Tibial nerve (tissue), 4 donors: Measurements from ENCODE around the gene NOLC1.

ENCODE experiments used
- EP300 ChIP-seq, 2 donors: sonication (generic); formaldehyde crosslinking; IDR thresholded peaks; one replicate each; pipeline ENCODE4 v1.6.1; 2017; ENCODE audit warnings: antibody characterized with exemption in 2 of 2, mild to moderate bottlenecking in 1 of 2
- POLR2A ChIP-seq, 2 donors: fragments of 450-650 bp; IDR thresholded peaks; one replicate each; pipeline ENCODE4 v1.6.1; 2017; ENCODE audit warnings: antibody characterized with exemption in 2 of 2, mild to moderate bottlenecking in 2 of 2, moderate library complexity in 2 of 2
- TF ChIP-seq, protein P1 (sequence below), 5 experiments: fragments of 200-600 bp in 3 of 5; fragments of 450-650 bp in 2 of 5; sonication (generic) in 3 of 5; IDR thresholded peaks; one replicate each; pipeline ENCODE4 v1.5.1; 2016 to 2019; ENCODE audit warnings: antibody characterized with exemption in 5 of 5, mild to moderate bottlenecking in 3 of 5, moderate library complexity in 2 of 5

DNA sequence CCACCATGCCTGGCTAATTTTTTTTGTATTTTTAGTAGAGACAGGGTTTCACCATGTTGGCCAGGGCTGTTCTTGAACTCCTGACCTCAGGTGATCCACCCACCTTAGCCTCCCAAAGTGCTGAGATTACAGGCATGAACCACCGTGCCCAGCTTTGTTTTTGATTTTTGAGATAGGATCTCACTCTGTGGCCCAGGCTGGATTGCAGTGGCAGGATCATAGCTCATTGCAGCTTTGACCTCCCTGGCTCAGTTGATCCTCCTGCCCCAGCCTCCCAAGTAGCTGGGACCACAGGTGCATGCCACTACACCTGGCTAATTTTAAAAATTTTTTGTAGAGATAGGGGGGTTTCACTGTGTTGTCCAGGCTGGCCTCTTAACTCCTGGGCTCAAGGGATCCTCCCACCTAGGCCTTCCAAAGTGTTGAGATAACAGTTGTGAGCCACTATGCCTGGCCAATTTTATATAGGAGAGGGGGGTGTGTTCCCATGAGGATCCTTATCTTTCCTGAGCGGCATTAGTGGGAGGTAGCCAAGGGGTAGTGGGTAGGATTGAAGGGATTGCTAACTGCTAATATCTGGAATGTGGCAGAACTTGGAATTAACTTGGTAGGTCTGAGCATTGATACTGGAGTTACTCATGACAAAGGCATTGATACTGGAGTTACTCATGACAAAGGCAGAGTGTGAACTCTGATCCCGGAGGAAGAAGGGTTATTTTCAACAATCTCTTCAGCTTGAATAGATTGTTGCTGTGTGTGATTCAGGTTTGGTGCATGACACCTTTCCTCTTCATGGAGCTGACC, 1.0 kb upstream of the NOLC1 start:
- TF ChIP-seq, protein P1, sequence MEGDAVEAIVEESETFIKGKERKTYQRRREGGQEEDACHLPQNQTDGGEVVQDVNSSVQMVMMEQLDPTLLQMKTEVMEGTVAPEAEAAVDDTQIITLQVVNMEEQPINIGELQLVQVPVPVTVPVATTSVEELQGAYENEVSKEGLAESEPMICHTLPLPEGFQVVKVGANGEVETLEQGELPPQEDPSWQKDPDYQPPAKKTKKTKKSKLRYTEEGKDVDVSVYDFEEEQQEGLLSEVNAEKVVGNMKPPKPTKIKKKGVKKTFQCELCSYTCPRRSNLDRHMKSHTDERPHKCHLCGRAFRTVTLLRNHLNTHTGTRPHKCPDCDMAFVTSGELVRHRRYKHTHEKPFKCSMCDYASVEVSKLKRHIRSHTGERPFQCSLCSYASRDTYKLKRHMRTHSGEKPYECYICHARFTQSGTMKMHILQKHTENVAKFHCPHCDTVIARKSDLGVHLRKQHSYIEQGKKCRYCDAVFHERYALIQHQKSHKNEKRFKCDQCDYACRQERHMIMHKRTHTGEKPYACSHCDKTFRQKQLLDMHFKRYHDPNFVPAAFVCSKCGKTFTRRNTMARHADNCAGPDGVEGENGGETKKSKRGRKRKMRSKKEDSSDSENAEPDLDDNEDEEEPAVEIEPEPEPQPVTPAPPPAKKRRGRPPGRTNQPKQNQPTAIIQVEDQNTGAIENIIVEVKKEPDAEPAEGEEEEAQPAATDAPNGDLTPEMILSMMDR (IDR thresholded peaks at IDR 0.05): no peak
- TF ChIP-seq EP300 (IDR thresholded peaks at IDR 0.05) (no peak), POLR2A (IDR thresholded peaks at IDR 0.05) (no peak)
